Smooth muscle cell (in vitro differentiated cells): Measurements from ENCODE around the gene HSP90AA1. TPM values are rescaled to one million over a fixed set of nuclear protein-coding genes. Genes with fewer than 3 reads are reported as not detected.

Experiments
- DNase-seq: peaks from one replicate; lab custom pipeline; 2025; ENCODE audit not compliant: unreplicated experiment; lab: John Stamatoyannopoulos, UW
- H2AFZ ChIP-seq: fragments of 200-600 bp; sonication (generic); 2 replicates; pipeline ENCODE4 v1.6.0; 2016; ENCODE audit warnings: antibody characterized with exemption, low read depth, mild to moderate bottlenecking
- H3F3A ChIP-seq: fragments of 200-600 bp; sonication (generic); 2 replicates; pipeline ENCODE4 v1.6.0; 2017; ENCODE audit warnings: antibody characterized with exemption, low read depth
- H3K27ac ChIP-seq: fragments of 200-600 bp; sonication (generic); 2 replicates; pipeline ENCODE4 v1.5.1; 2016; ENCODE audit warnings: low read depth, mild to moderate bottlenecking
- H3K27me3 ChIP-seq: fragments of 200-600 bp; sonication (generic); 2 replicates; pipeline ENCODE4 v1.6.1; 2016; ENCODE audit warnings: low read depth, mild to moderate bottlenecking
- H3K36me3 ChIP-seq: fragments of 200-600 bp; sonication (generic); 2 replicates; pipeline ENCODE4 v1.5.1; 2016; ENCODE audit warnings: low read depth
- H3K4me1 ChIP-seq: fragments of 200-600 bp; sonication (generic); 2 replicates; pipeline ENCODE4 v1.5.1; 2016; ENCODE audit warnings: low read depth
- H3K4me2 ChIP-seq: fragments of 200-600 bp; sonication (generic); 2 replicates; pipeline ENCODE4 v1.6.0; 2016; ENCODE audit warnings: mild to moderate bottlenecking
- H3K4me3 ChIP-seq: fragments of 200-600 bp; sonication (generic); 2 replicates; pipeline ENCODE4 v1.5.1; 2016; ENCODE audit warnings: mild to moderate bottlenecking
- H3K79me2 ChIP-seq: fragments of 200-600 bp; sonication (generic); 2 replicates; pipeline ENCODE4 v1.6.0; 2016; ENCODE audit warnings: low read depth, mild to moderate bottlenecking
- H3K9ac ChIP-seq: fragments of 200-600 bp; sonication (generic); 2 replicates; pipeline ENCODE4 v1.6.0; 2016; ENCODE audit warnings: low read depth
- H3K9me3 ChIP-seq: fragments of 200-600 bp; sonication (generic); replicated peaks from 2 replicates; pipeline ENCODE4 v1.5.1; 2016; ENCODE audit warnings: low read depth
- H4K20me1 ChIP-seq: fragments of 200-600 bp; sonication (generic); 2 replicates; pipeline ENCODE4 v1.6.0; 2016; ENCODE audit warnings: low read depth
- CTCF ChIP-seq: fragments of 200-600 bp; sonication (generic); IDR thresholded peaks from 2 replicates; pipeline ENCODE4 v1.5.1; 2017; ENCODE audit warnings: borderline replicate concordance, mild to moderate bottlenecking, antibody characterized with exemption; ENCODE audit not compliant: insufficient read depth, poor library complexity, severe bottlenecking
- WGBS: methylation state at CpG from one replicate; pipeline ENCODE4 v1.1.7; 2016; ENCODE audit warnings: low lambda C conversion rate; 5-methylcytosine and 5-hydroxymethylcytosine counted together
- polyA plus RNA-seq: library from polyadenylated mRNA; unstranded; fragments of >200 nt; fragmentation: Nextera tagmentation; extraction: Ambion mirVana; gene quantifications from 2 replicates; pipeline ENCODE4 v1.2.1, GENCODE V29; 2016
- total RNA-seq: library from RNA; depleted of rRNA; stranded (reverse); fragments of >200 nt; gene quantifications from 2 replicates; pipeline ENCODE4 v1.2.3, GENCODE V29; 2014

The HSP90AA1 gene
- total and polyA plus RNA-seq, 2 experiments from 2014 or later = 353 to 436 TPM

- 78% methylated on average over 10 of the region's 10 CpGs for WGBS
- no peak for TF ChIP-seq CTCF
Measured at GRCh38 chr14:102057480-102058114, 29.2 kb downstream of the HSP90AA1 start.

GRCh38 chr14:102056694-102057442 lies 30.0 kb downstream of the HSP90AA1 start:
- no peaks in the 10 kb centered on the region for H3K27me3 ChIP-seq
- H2AFZ ChIP-seq = no peak overlapping the region
- no peaks in the 10 kb centered on the region for H3K9me3 ChIP-seq
- H3K36me3 ChIP-seq = no peaks in the 10 kb centered on the region
- no peak for TF ChIP-seq CTCF
- H3K4me2 ChIP-seq = no peak overlapping the region
- no peak for DNase-seq
- no peaks in the 10 kb centered on the region for H3K79me2 ChIP-seq
- no peak overlapping the region for H3K9ac ChIP-seq
- peaks cover 4% of the 10 kb centered on the region for H3F3A ChIP-seq
- no peaks in the 10 kb centered on the region for H4K20me1 ChIP-seq
- H3K4me1 ChIP-seq = no peaks in the 10 kb centered on the region
- no peak overlapping the region for H3K4me3 ChIP-seq
- 94% methylated on average over 31 of the region's 31 CpGs for WGBS
- H3K27ac ChIP-seq = no peak overlapping the region

More at GRCh38 chr14:102057480-102058114, 29.2 kb downstream of the HSP90AA1 start:
- no peaks in the 10 kb centered on the region for H3K79me2 ChIP-seq
- no peak for DNase-seq
- H2AFZ ChIP-seq = no peak overlapping the region
- no peaks in the 10 kb centered on the region for H3K36me3 ChIP-seq
- H3K9ac ChIP-seq = no peak overlapping the region
- H3K27ac ChIP-seq = no peak overlapping the region
- H3K4me1 ChIP-seq = no peaks in the 10 kb centered on the region
- no peaks in the 10 kb centered on the region for H3K9me3 ChIP-seq
- H3K4me2 ChIP-seq = no peak overlapping the region
- no peaks in the 10 kb centered on the region for H4K20me1 ChIP-seq
- H3K4me3 ChIP-seq = no peak overlapping the region
- no peaks in the 10 kb centered on the region for H3K27me3 ChIP-seq
- H3F3A ChIP-seq = peaks cover 4% of the 10 kb centered on the region

- no peak overlapping the region for H3K4me3 ChIP-seq
- no peaks in the 10 kb centered on the region for H3K4me1 ChIP-seq
- no peak overlapping the region for H3K27ac ChIP-seq
- TF ChIP-seq CTCF = no peak
- peaks cover 4% of the 10 kb centered on the region for H3F3A ChIP-seq
- peaks cover 5% of the 10 kb centered on the region for H3K36me3 ChIP-seq
- DNase-seq = no peak
- H3K79me2 ChIP-seq = no peaks in the 10 kb centered on the region
- H3K27me3 ChIP-seq = no peaks in the 10 kb centered on the region
- H4K20me1 ChIP-seq = no peaks in the 10 kb centered on the region
- H3K4me2 ChIP-seq = no peak overlapping the region
- H3K9me3 ChIP-seq = no peaks in the 10 kb centered on the region
- H2AFZ ChIP-seq = no peak overlapping the region
- WGBS = 80% methylated on average over 23 of the region's 24 CpGs
- no peak overlapping the region for H3K9ac ChIP-seq
Measured at GRCh38 chr14:102055181-102055901, 31.5 kb downstream of the HSP90AA1 start.
